SK-N-SH treated with all-trans-retinoic acid at 6 μM for 48 hours (cell line): ENCODE results near the gene ST6GALNAC6.

Experiments
- ATAC-seq: fragments of 200-7000 bp; cut with Tn5 transposase; 3 replicates; pipeline ENCODE4 v1.9.1; 2020; ENCODE audit warnings: mild to moderate bottlenecking, moderate library complexity
- ARNTL ChIP-seq: fragments of 450-650 bp; formaldehyde crosslinking; IDR thresholded peaks from 2 replicates; pipeline ENCODE4 v1.5.0; 2020; ENCODE audit warnings: low read depth, mild to moderate bottlenecking, moderate library complexity, borderline replicate concordance
- BACH2 ChIP-seq: fragments of 250-450 bp; sonication (Bioruptor Pico); IDR thresholded peaks from 2 replicates; pipeline ENCODE4 v1.9.0; 2021; ENCODE audit warnings: mild to moderate bottlenecking, borderline replicate concordance
- CREB5 ChIP-seq: fragments of 250-450 bp; sonication (Bioruptor Pico); IDR thresholded peaks from 2 replicates; pipeline ENCODE4 v1.5.1; 2020; ENCODE audit warnings: low read depth, mild to moderate bottlenecking, moderate library complexity
- CSDC2 ChIP-seq: fragments of 250-450 bp; sonication (Bioruptor Pico); IDR thresholded peaks from 2 replicates; pipeline ENCODE4 v1.5.0; 2020; ENCODE audit warnings: mild to moderate bottlenecking, moderate library complexity
- ESRRG ChIP-seq: fragments of 250-450 bp; sonication (Bioruptor Pico); IDR thresholded peaks from 2 replicates; pipeline ENCODE4 v1.6.1; 2021; ENCODE audit warnings: mild to moderate bottlenecking
- GLIS3 ChIP-seq: fragments of 250-450 bp; sonication (Bioruptor Pico); IDR thresholded peaks from 2 replicates; pipeline ENCODE4 v1.5.0; 2020; ENCODE audit warnings: mild to moderate bottlenecking, moderate library complexity
- ISL1 ChIP-seq: fragments of 250-450 bp; sonication (Bioruptor Pico); IDR thresholded peaks from 2 replicates; pipeline ENCODE4 v2.1.2; 2022; ENCODE audit warnings: mild to moderate bottlenecking, moderate library complexity
- PPARA ChIP-seq: fragments of 250-450 bp; sonication (Bioruptor Pico); IDR thresholded peaks from 2 replicates; pipeline ENCODE4 v1.5.0; 2020; ENCODE audit warnings: mild to moderate bottlenecking, borderline replicate concordance
- RARB ChIP-seq: fragments of 250-450 bp; sonication (Bioruptor Pico); IDR thresholded peaks from 2 replicates; pipeline ENCODE4 v1.8.0; 2021; ENCODE audit warnings: mild to moderate bottlenecking, moderate library complexity
- SNAI2 ChIP-seq: fragments of 250-450 bp; sonication (Bioruptor Pico); IDR thresholded peaks from 2 replicates; pipeline ENCODE4 v1.5.0; 2020; ENCODE audit warnings: mild to moderate bottlenecking, moderate library complexity
- TCF4 ChIP-seq: fragments of 250-450 bp; sonication (Bioruptor Pico); IDR thresholded peaks from 2 replicates; pipeline ENCODE4 v1.8.0; 2021; ENCODE audit warnings: mild to moderate bottlenecking, moderate library complexity, borderline replicate concordance
- TOX ChIP-seq: fragments of 250-450 bp; sonication (Bioruptor Pico); IDR thresholded peaks from 2 replicates; pipeline ENCODE4 v1.8.0; 2021; ENCODE audit warnings: mild to moderate bottlenecking, moderate library complexity, borderline replicate concordance
- TSHZ2 ChIP-seq: fragments of 250-450 bp; sonication (Bioruptor Pico); IDR thresholded peaks from 2 replicates; pipeline ENCODE4 v1.5.0; 2020; ENCODE audit warnings: mild to moderate bottlenecking, moderate library complexity
- ZC3H10 ChIP-seq: fragments of 250-450 bp; sonication (Bioruptor Pico); IDR thresholded peaks from 2 replicates; pipeline ENCODE4 v1.5.1; 2021; ENCODE audit warnings: mild to moderate bottlenecking, moderate library complexity
- ZFP3 ChIP-seq: fragments of 250-450 bp; sonication (Bioruptor Pico); IDR thresholded peaks from 2 replicates; pipeline ENCODE4 v1.5.0; 2020; ENCODE audit warnings: mild to moderate bottlenecking, moderate library complexity
- ZFP30 ChIP-seq: fragments of 450-650 bp; formaldehyde crosslinking; IDR thresholded peaks from 2 replicates; pipeline ENCODE4 v1.5.0; 2022; ENCODE audit warnings: mild to moderate bottlenecking, moderate library complexity
- ZNF565 ChIP-seq: fragments of 450-650 bp; formaldehyde crosslinking; conservative IDR thresholded peaks from 2 replicates; pipeline ENCODE4 v1.5.0; 2020; ENCODE audit warnings: low read depth, mild to moderate bottlenecking, moderate library complexity
- ZNF70 ChIP-seq: fragments of 450-650 bp; formaldehyde crosslinking; IDR thresholded peaks from 2 replicates; pipeline ENCODE4 v1.5.0; 2020; ENCODE audit warnings: mild to moderate bottlenecking, moderate library complexity
- ZNF8 ChIP-seq: fragments of 450-650 bp; formaldehyde crosslinking; IDR thresholded peaks from 2 replicates; pipeline ENCODE4 v1.5.0; 2020; ENCODE audit warnings: mild to moderate bottlenecking, moderate library complexity
- TF ChIP-seq, protein P1 (sequence below): fragments of 250-450 bp; sonication (Bioruptor Pico); IDR thresholded peaks from 2 replicates; pipeline ENCODE4 v1.5.1; 2021; ENCODE audit warnings: mild to moderate bottlenecking, moderate library complexity

The ST6GALNAC6 gene

GRCh38 chr9:127893392-127893791 is 6.0 kb downstream of the ST6GALNAC6 start:
- TF ChIP-seq PPARA (CRISPR knock-in tag): no peak
- no peak for TF ChIP-seq SNAI2 (CRISPR knock-in tag)
- TF ChIP-seq TSHZ2 (CRISPR knock-in tag): no peak
- no peak for ATAC-seq

GRCh38 chr9:127892831-127893230 is 6.6 kb downstream of the ST6GALNAC6 start:
- ATAC-seq: no peak

DNA sequence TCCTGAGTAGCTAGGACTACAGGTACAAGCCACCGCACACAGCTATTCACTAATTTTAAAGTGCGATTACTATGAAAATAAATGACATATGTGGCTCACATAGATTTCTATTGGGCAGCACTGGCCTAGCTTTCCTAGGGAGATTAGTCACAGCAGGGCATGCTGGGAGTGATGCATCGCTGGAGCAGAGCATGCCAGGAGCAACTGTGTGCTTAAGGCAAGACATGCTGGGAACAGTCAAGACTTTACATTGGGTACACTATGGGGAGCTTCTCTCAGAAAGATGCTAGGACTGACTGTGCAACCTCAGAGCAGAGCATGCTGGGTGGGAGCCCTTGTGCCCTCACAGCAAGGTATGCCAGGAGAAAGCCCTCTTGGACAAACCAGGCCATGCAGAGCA is 9.3 kb downstream of the ST6GALNAC6 start:
- ATAC-seq: no peak
- TF ChIP-seq ZNF8 (CRISPR knock-in tag): no peak
- no peak for TF ChIP-seq ISL1 (CRISPR knock-in tag)
- TF ChIP-seq ZC3H10 (CRISPR knock-in tag): no peak
- no peak for TF ChIP-seq ZNF70 (CRISPR knock-in tag)
- TF ChIP-seq TOX: no peak

More at GRCh38 chr9:127892831-127893230, 6.6 kb downstream of the ST6GALNAC6 start:
- no peak for TF ChIP-seq RARB (CRISPR knock-in tag)
- no peak for TF ChIP-seq TCF4 (CRISPR knock-in tag)
- TF ChIP-seq ZFP30: no peak
- no peak for TF ChIP-seq ZC3H10 (CRISPR knock-in tag)

DNA sequence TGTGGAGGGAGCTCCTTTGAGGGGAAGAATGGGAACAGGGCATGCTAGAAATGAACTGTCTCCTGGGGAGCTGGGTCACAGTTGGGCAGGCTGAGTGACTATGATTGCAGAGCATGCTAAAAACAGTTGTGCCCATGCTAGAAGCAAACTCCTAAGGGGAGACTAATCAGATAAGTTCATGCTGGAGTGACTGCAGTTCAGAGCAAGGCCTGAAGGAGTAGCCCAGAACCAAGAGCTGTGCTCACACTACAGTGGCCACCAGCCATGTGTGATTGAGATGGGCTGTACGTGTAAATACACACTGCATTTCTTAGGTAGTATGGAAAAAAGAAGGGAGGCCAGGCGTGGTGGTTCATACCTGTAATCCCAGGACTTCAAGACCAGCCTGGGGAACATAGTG is 11.6 kb downstream of the ST6GALNAC6 start:
- TF ChIP-seq GLIS3 (CRISPR knock-in tag) (no peak), SNAI2 (CRISPR knock-in tag) (no peak)
- ATAC-seq: peak; percentile 34; the same call in 2 of the 3 replicates

- 0 out of 3 replicates have a peak, but pooled peaks have one; percentile 18 for ATAC-seq
- TF ChIP-seq ZNF565 (CRISPR knock-in tag) (no peak), CSDC2 (CRISPR knock-in tag) (no peak), BACH2 (CRISPR knock-in tag) (no peak), ZNF8 (CRISPR knock-in tag) (no peak), CREB5 (CRISPR knock-in tag) (no peak), ARNTL (CRISPR knock-in tag) (no peak), ZFP3 (no peak), ESRRG (CRISPR knock-in tag) (no peak), ZC3H10 (CRISPR knock-in tag) (no peak), ZNF70 (CRISPR knock-in tag) (no peak), GLIS3 (CRISPR knock-in tag) (no peak)
- TF ChIP-seq, protein P1, sequence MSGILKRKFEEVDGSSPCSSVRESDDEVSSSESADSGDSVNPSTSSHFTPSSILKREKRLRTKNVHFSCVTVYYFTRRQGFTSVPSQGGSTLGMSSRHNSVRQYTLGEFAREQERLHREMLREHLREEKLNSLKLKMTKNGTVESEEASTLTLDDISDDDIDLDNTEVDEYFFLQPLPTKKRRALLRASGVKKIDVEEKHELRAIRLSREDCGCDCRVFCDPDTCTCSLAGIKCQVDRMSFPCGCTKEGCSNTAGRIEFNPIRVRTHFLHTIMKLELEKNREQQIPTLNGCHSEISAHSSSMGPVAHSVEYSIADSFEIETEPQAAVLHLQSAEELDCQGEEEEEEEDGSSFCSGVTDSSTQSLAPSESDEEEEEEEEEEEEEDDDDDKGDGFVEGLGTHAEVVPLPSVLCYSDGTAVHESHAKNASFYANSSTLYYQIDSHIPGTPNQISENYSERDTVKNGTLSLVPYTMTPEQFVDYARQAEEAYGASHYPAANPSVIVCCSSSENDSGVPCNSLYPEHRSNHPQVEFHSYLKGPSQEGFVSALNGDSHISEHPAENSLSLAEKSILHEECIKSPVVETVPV (CRISPR knock-in tag): no peak
These were observed 12.9 kb downstream of the ST6GALNAC6 start for GRCh38 chr9:127886401-127886972.

DNA sequence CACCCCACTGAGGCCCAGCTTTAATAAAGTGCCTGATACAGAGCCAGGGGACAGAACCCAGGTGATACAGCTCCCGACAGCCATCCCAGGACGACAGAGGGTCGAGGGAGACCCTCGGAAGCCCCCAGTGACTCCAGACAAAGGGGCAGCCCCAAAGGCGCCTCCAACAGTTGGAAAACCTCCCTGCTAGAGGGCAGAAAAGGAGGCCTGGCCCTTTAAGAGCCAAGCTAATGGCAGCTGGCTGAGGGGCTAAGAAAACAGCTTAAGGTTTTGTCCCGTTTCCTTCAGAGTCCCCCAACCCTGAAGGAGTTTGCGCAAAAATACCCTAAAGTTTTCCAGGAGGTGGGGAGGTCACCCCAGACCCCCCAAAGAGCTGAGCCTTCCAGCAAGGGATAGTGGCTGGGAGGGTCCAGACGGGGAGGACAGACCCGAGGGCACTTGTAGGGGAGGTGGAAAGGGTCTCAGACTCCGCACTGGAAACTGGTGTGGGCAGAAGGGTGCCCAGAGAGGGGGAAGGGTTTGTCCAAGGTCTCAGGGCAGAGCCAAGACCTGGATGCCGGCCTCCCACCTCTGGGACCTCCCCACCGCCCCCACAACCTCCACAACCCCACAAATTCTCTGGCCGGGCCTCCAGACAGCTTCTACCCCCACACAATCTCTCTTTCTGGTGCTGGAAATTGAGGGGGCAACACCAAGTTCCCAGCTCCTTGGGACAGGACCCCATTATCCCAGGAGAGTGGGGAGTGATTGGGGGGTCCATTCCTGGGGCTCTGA is 13.7 kb downstream of the ST6GALNAC6 start:
- no peak; the same call in 2 of the 3 replicates for ATAC-seq
- no peak for TF ChIP-seq TCF4 (CRISPR knock-in tag)
- TF ChIP-seq GLIS3 (CRISPR knock-in tag): no peak
- TF ChIP-seq ZNF8 (CRISPR knock-in tag): no peak
- no peak for TF ChIP-seq ZFP3
- TF ChIP-seq SNAI2 (CRISPR knock-in tag): no peak
